Gastroesophageal sphincter (tissue), 4 donors: ENCODE results near the gene FAM43A. TPM values are rescaled to one million over a fixed set of nuclear protein-coding genes. Genes with fewer than 3 reads are reported as not detected.
A peak's percentile ranks its signal among the peaks of the same experiment; 100 is the strongest.

ENCODE experiments used
- ATAC-seq: fragments of 150-250 bp; one replicate; pipeline ENCODE4 v1.9.1; 2016; ENCODE audit warnings: mild to moderate bottlenecking, moderate library complexity
- H3K27ac ChIP-seq, 4 donors: fragments of 200-600 bp; sonication (generic) in 3 of 4; 1 replicate in 3 of 4; 2 replicates in 1 of 4; pipeline ENCODE4 v1.5.1; 2016 to 2019
- H3K27me3 ChIP-seq: fragments of 200-600 bp; sonication (generic); one replicate; pipeline ENCODE4 v1.5.1; 2019
- H3K36me3 ChIP-seq, 2 donors: fragments of 200-600 bp; sonication (generic); one replicate each; pipeline ENCODE4 v1.5.1; 2019; ENCODE audit warnings: control low read depth in 1 of 2
- H3K4me1 ChIP-seq, 3 donors: fragments of 200-600 bp; sonication (generic); 1 replicate in 2 of 3; 2 replicates in 1 of 3; pipeline ENCODE4 v1.5.1; 2016 to 2019; ENCODE audit warnings: control low read depth in 2 of 3
- H3K4me3 ChIP-seq, 2 donors: fragments of 200-600 bp; sonication (generic); one replicate each; pipeline ENCODE4 v1.5.1; 2019; ENCODE audit warnings: mild to moderate bottlenecking in 1 of 2, moderate library complexity in 1 of 2
- H3K9me3 ChIP-seq, 3 donors: fragments of 200-600 bp; sonication (generic); one replicate each; pipeline ENCODE4 v1.5.1; 2017 to 2019; ENCODE audit warnings: control low read depth in 2 of 3
- CTCF ChIP-seq, 4 experiments: fragments of 200-600 bp in 2 of 4; fragments of 450-650 bp in 2 of 4; sonication (generic) in 1 of 4; IDR thresholded peaks; one replicate each; pipeline ENCODE4 v1.5.1; 2017 to 2019; ENCODE audit warnings: antibody characterized with exemption in 4 of 4, mild to moderate bottlenecking in 2 of 4, moderate library complexity in 2 of 4
- EP300 ChIP-seq: sonication (generic); formaldehyde crosslinking; IDR thresholded peaks from one replicate; pipeline ENCODE4 v1.6.1; 2017; ENCODE audit warnings: antibody characterized with exemption, mild to moderate bottlenecking
- POLR2A ChIP-seq, 2 donors: fragments of 450-650 bp; IDR thresholded peaks; one replicate each; pipeline ENCODE4 v1.6.1; 2017; ENCODE audit warnings: antibody characterized with exemption in 2 of 2, mild to moderate bottlenecking in 2 of 2, moderate library complexity in 1 of 2
- POLR2AphosphoS5 ChIP-seq: sonication (generic); formaldehyde crosslinking; IDR thresholded peaks from one replicate; pipeline ENCODE4 v1.6.1; 2017; ENCODE audit warnings: antibody characterized with exemption
- WGBS, 2 donors: methylation state at CpG; one replicate each; pipeline ENCODE4 v1.1.5; 2018; ENCODE audit warnings: low coverage in 1 of 2; 5-methylcytosine and 5-hydroxymethylcytosine counted together
- total RNA-seq, 4 donors: library from RNA; depleted of rRNA; stranded (reverse); fragments of >200 nt; gene quantifications; one replicate each; pipeline ENCODE4 v1.1.0, GENCODE V29; 2016

Gene FAM43A
- total RNA-seq, 4 donors from 2014 or later = 15.9 to 36.3 (median 23.8) TPM

- TF ChIP-seq CTCF (IDR thresholded peaks at IDR 0.05) (no peak), EP300 (no peak), POLR2AphosphoS5 (no peak), POLR2A (IDR thresholded peaks at IDR 0.05) (no peak)
- H3K27ac ChIP-seq = no peak overlapping the region
- WGBS, 2 donors = 59 to 74% methylated on average over 7 of the region's 7 CpGs
- no peak for ATAC-seq
- H3K36me3 ChIP-seq = peaks cover 0 to 69% of the 10 kb centered on the region in 2 donors
- H3K4me3 ChIP-seq = no peak overlapping the region
- H3K4me1 ChIP-seq = peaks cover 6 to 21% (median 7%) of the 10 kb centered on the region in 3 donors
- H3K27me3 ChIP-seq = no peaks in the 10 kb centered on the region
- H3K9me3 ChIP-seq = no peaks in the 10 kb centered on the region
Measured at GRCh38 chr3:194667363-194667762, 18.3 kb upstream of the FAM43A start.

GRCh38 chr3:194671511-194671899 lies 14.2 kb upstream of the FAM43A start:
- TF ChIP-seq CTCF (IDR thresholded peaks at IDR 0.05) (peak; percentile 17 to 54 (median 42)), POLR2A (IDR thresholded peaks at IDR 0.05) (no peak), POLR2AphosphoS5 (no peak)
- Histone ChIP-seq H3K27me3 (peaks cover 18% of the 10 kb centered on the region), H3K4me3 (peak overlapping the region; percentile 85 to 96), H3K4me1 (peaks cover 6 to 27% (median 7%) of the 10 kb centered on the region in 3 donors), H3K9me3 (no peaks in the 10 kb centered on the region), H3K27ac (peak overlapping the region; percentile 75 to 94 (median 88)), H3K36me3 (peaks cover 0 to 31% of the 10 kb centered on the region in 2 donors)
- ATAC-seq = no peak
- 0% methylated on average over 5 of the region's 5 CpGs; no CpG with 5 or more reads in 1 of the 2 donors for WGBS, 2 donors

- no peak for TF ChIP-seq EP300
- peak; percentile 21 to 51 for TF ChIP-seq POLR2A (IDR thresholded peaks at IDR 0.05)
- TF ChIP-seq POLR2AphosphoS5 = peak; percentile 76
- TF ChIP-seq CTCF (IDR thresholded peaks at IDR 0.05) = no peak
- 0 to 2% methylated on average over 25 to 49 of the region's 57 CpGs for WGBS, 2 donors
Measured at GRCh38 chr3:194671900-194672808, 13.5 kb upstream of the FAM43A start, which contains the start of gene LSG1. TSS of gene LSG1 (minus strand) at chr3:194672191. CDS start at chr3:194672162, 29 bp downstream.

GRCh38 chr3:194672876-194673275 lies 12.8 kb upstream of the FAM43A start:
- Histone ChIP-seq H3K4me1 (peaks cover 6 to 27% (median 7%) of the 10 kb centered on the region in 3 donors), H3K9me3 (no peaks in the 10 kb centered on the region), H3K4me3 (peak overlapping the region; percentile 85 to 96), H3K27me3 (peaks cover 27% of the 10 kb centered on the region), H3K36me3 (peaks cover 0 to 22% of the 10 kb centered on the region in 2 donors), H3K27ac (peak overlapping the region; percentile 75 to 94 (median 88))
- WGBS, 2 donors = 10 to 39% methylated on average over 4 to 5 of the region's 5 CpGs
- TF ChIP-seq POLR2AphosphoS5 (no peak), CTCF (IDR thresholded peaks at IDR 0.05) (no peak), POLR2A (IDR thresholded peaks at IDR 0.05) (no peak)
- no peak for ATAC-seq

More at GRCh38 chr3:194671900-194672808, 13.5 kb upstream of the FAM43A start, which contains the start of gene LSG1:
- Histone ChIP-seq H3K4me3 (peak within 1 kb of the TSS; percentile 85 to 96), H3K9me3 (no peaks in the 10 kb centered on the region), H3K36me3 (peaks cover 0 to 25% of the 10 kb centered on the region in 2 donors), H3K27ac (peak within 1 kb of the TSS; percentile 75 to 94 (median 88)), H3K27me3 (peaks cover 24% of the 10 kb centered on the region), H3K4me1 (peaks cover 6 to 27% (median 7%) of the 10 kb centered on the region in 3 donors)
- peak; percentile 97 for ATAC-seq
